ENCODE data around the gene GLP1R. TPM values are rescaled to one million over a fixed set of nuclear protein-coding genes. Genes with fewer than 3 reads are reported as not detected.

The GLP1R gene
- total RNA-seq, 1 experiment from 2014 or later: 0.85 TPM

GRCh38 chr6:39043776-39044175, 4.8 kb upstream of the GLP1R start:
- no peak overlapping the region for H4K8ac ChIP-seq (replicated peaks; ENCODE audit: insufficient read length, low read depth, low read length)
- no peaks in the 10 kb centered on the region for H3K79me2 ChIP-seq (ENCODE audit: insufficient read depth, low read length)
- H3K23ac ChIP-seq (ENCODE audit: insufficient read length, low read depth, low read length): no peak overlapping the region
- no peak overlapping the region for H3T11ph ChIP-seq (ENCODE audit: low read length)
- H3K27me3 ChIP-seq (ENCODE audit: insufficient read depth, low read length): peaks cover 14% of the 10 kb centered on the region; the same call in 1 of the 2 replicates
- no peak overlapping the region for H3K27ac ChIP-seq (ENCODE audit: insufficient read length, low read depth, low read length)
- H3K4me3 Mint-ChIP-seq: no peak overlapping the region
- no peak overlapping the region for H2BK20ac ChIP-seq (ENCODE audit: low read depth, low read length, poor library complexity, severe bottlenecking)
- H3K18ac ChIP-seq (ENCODE audit: insufficient read length, low read depth, low read length): no peak overlapping the region
- no peak overlapping the region for H4K91ac ChIP-seq (ENCODE audit: insufficient read length, low read depth, low read length)
- H3K4me1 ChIP-seq (ENCODE audit: insufficient read depth, low read length): no peaks in the 10 kb centered on the region
- H2BK15ac ChIP-seq (ENCODE audit: low read depth, low read length): no peak overlapping the region
- H4K5ac ChIP-seq (ENCODE audit: insufficient read length, low read depth, low read length): no peak overlapping the region
- no peak overlapping the region for H2BK120ac ChIP-seq (ENCODE audit: low read depth, low read length, poor library complexity, severe bottlenecking)
- no peak for TF ChIP-seq CTCF (conservative IDR thresholded peaks at IDR 0.05)
- no peak overlapping the region for H3K9ac ChIP-seq (ENCODE audit: extremely low read depth, insufficient read length, low read length)
- no peak overlapping the region for H3K27ac Mint-ChIP-seq
- no peak overlapping the region for H3K4ac ChIP-seq (ENCODE audit: low read depth, low read length)
- no peak overlapping the region for H2BK5ac ChIP-seq (ENCODE audit: insufficient read length, low read length)
- peaks cover 3% of the 10 kb centered on the region for H3K23me2 ChIP-seq (ENCODE audit: insufficient read length, low read depth, low read length, poor library complexity, severe bottlenecking)
- no peaks in the 10 kb centered on the region for H4K20me1 ChIP-seq (ENCODE audit: control insufficient read depth, insufficient read depth, insufficient read length)
- no peaks in the 10 kb centered on the region for H3K9me3 Mint-ChIP-seq
- H3K14ac ChIP-seq (ENCODE audit: insufficient read depth, low read length): no peak overlapping the region
- H3K27me3 Mint-ChIP-seq (ENCODE audit: low read depth): peaks cover 71% of the 10 kb centered on the region
- WGBS (ENCODE audit: extremely low coverage, insufficient read length, low lambda C conversion rate): no CpG with 5 or more reads among the region's 3 CpGs
- H3K4me1 Mint-ChIP-seq: peaks cover 2 to 3% of the 10 kb centered on the region in 2 experiments; a peak in 2 of 4 replicates
- H2BK12ac ChIP-seq (ENCODE audit: insufficient read length, low read depth, low read length): no peak overlapping the region
- H3K9me3 ChIP-seq (ENCODE audit: control insufficient read depth, low read depth, low read length): no peaks in the 10 kb centered on the region
- no peak overlapping the region for H3K4me2 ChIP-seq (ENCODE audit: insufficient read depth, insufficient read length, low read length)
- DNase-seq: no peak
- no peak overlapping the region for H2AK5ac ChIP-seq (ENCODE audit: insufficient read length, low read length)
- no peak overlapping the region for H3K56ac ChIP-seq (ENCODE audit: insufficient read length, low read depth, low read length)
- no peaks in the 10 kb centered on the region for H3K79me1 ChIP-seq (ENCODE audit: insufficient read depth, low read depth, low read length, poor library complexity, severe bottlenecking)
- no peak overlapping the region for H2AFZ ChIP-seq (ENCODE audit: low read length)
- H3K36me3 Mint-ChIP-seq (ENCODE audit: insufficient read depth in 1 of 3, low read depth in 3 of 3): no peaks in the 10 kb centered on the region
